ENCODE results near the gene ZBTB45. TPM values are rescaled to one million over a fixed set of nuclear protein-coding genes. Genes with fewer than 3 reads are reported as not detected.
"Not testable (repeated sequence)": the region's sequence is repeated elsewhere in the genome, so short reads cannot be mapped to it uniquely, and the experiment has no call there.

The ZBTB45 gene
- polyA plus RNA-seq, 1 experiment, result 9.5 TPM

GRCh38 chr19:58543826-58544590, 24.4 kb upstream of the ZBTB45 start, which contains the start of gene TRIM28:
TSS of gene TRIM28 (plus strand) at chr19:58544064. CDS start at chr19:58544758, 694 bp downstream.
- H3K4me3 ChIP-seq (ENCODE audit: low read depth, low read length), result peak within 1 kb of the TSS; percentile 96
- H3K27me3 ChIP-seq (ENCODE audit: control insufficient read depth, insufficient read depth, low read length), result peaks cover 10% of the 10 kb centered on the region
- ChIA-PET CTCF (interaction anchor here (1.0 to 3.3 kb wide), 2 partner anchors 24 to 30 kb away, joined by 6 to 19 read pairs; partner anchors contain the start of gene ZBTB45), POLR2A (interaction anchor here (1.2 to 1.4 kb wide), 3 partner anchors 10 to 24 kb away, joined by 8 to 10 read pairs (median 8); partner anchors contain the start of genes CHMP2A and ZBTB45)
- peaks cover 21% of the 10 kb centered on the region for H3K36me3 ChIP-seq (ENCODE audit: control insufficient read depth, insufficient read depth, low read length)
- TF ChIP-seq CTCF (IDR thresholded peaks at IDR 0.05; ENCODE audit: insufficient read depth, low read depth, low read length), result no peak
- DNase-seq (ENCODE audit: low read depth), result peak; percentile 97

DNA sequence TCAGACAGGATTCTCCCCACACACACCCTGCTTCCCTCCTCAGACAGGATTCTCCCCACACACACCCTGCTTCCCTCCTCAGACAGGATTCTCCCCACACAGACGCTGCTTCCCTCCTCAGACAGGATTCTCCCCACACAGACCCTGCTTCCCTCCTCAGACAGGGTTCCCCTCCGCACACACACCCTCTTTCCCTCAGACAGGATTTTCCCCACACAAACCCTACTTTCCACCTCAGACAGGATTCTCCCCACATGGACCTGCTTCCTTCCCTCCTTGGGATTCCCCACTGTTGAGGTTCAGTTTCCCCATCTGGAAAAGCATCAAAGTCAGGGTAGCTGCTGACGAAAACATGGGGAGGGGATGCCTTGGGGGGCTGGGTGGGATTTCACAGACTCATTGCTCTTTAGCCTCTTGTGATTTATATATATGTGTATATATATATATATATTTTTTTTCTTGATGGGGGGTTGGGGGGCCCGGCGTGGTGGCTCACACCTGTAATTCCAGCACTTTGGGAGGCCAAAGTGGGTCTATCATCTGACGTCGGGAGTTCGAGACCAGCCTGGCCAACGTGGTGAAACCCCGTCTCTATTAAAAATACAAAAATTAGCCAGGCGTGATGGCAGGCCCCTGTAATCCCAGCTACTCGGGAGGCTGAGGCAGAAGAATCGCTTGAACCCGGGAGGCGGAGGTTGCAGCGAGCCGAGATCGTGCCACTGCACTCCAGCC, 23.2 kb upstream of the ZBTB45 start:
- peaks cover 15% of the 10 kb centered on the region for H3K27me3 ChIP-seq (ENCODE audit: control insufficient read depth, insufficient read depth, low read length)
- ChIA-PET CTCF (interaction anchor here (1.0 to 3.3 kb wide), 2 partner anchors 23 to 29 kb away, joined by 6 to 19 read pairs; partner anchors contain the start of gene ZBTB45), POLR2A (interaction anchor here (0.6 kb wide), 1 partner anchor 12 kb away, joined by 7 read pairs; the partner anchor contains the start of gene CHMP2A)
- not testable (repeated sequence) for H3K4me3 ChIP-seq (ENCODE audit: low read depth, low read length); H3K36me3 ChIP-seq (ENCODE audit: control insufficient read depth, insufficient read depth, low read length); DNase-seq (ENCODE audit: low read depth)

GRCh38 chr19:58539169-58539559, 19.6 kb upstream of the ZBTB45 start:
- peaks cover 24% of the 10 kb centered on the region for H3K27me3 ChIP-seq (ENCODE audit: control insufficient read depth, insufficient read depth, low read length)
- H3K4me3 ChIP-seq (ENCODE audit: low read depth, low read length); DNase-seq (ENCODE audit: low read depth); CTCF ChIA-PET; H3K36me3 ChIP-seq (ENCODE audit: control insufficient read depth, insufficient read depth, low read length); POLR2A ChIA-PET: not testable (repeated sequence)

DNA sequence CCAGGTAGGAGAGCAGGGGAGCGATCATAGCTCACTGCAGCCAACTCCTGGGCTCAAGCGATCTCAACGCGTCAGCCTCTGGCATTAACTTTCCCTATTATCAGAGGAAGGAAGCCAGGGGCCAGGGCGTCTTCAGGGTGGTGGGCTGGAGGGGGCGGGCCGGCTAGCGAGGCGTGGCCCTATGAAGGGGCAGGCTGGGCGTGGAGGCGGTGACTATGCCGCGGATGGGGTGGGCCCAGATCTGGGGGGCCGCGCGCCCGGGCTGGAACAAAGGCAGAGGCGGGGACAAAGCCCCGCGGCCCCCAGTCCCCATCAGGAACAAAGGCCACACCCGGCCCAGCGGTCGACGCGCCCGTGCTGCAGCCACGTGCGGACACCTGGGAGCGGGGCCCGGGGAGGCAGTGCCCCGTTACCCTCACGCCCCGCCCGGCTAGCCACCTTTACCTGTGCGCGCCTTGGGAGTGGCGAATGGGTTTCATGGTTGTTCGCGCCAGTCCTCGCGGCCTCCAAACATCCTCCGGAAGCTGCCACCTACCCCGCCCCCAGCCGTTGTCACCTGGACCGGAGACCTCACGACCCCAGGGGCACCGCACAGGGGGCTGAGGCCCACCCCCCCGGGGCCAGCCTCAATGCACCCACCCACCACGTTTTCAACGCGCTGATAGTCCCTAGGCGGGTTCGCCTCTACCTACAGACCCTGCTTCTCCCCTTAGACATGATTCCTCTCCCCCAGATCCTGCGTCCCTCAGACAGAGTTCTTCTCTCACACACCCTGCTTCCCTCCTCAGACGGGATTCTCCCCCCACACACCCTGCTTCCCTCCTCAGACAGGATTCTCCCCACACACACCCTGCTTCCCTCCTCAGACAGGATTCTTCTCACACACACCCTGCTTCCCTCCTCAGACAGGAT, 18.9 kb upstream of the ZBTB45 start:
- ChIA-PET POLR2A (no interaction called here), CTCF (interaction anchor here (1.2 kb wide), 1 partner anchor 19 kb away, joined by 9 read pairs; the partner anchor contains the start of gene ZBTB45)
- no peak for DNase-seq (ENCODE audit: low read depth)
- H3K4me3 ChIP-seq (ENCODE audit: low read depth, low read length), result peak overlapping the region; percentile 15; the same call in 1 of the 2 replicates
- peaks cover 25% of the 10 kb centered on the region for H3K27me3 ChIP-seq (ENCODE audit: control insufficient read depth, insufficient read depth, low read length)
- H3K36me3 ChIP-seq (ENCODE audit: control insufficient read depth, insufficient read depth, low read length), result no peaks in the 10 kb centered on the region
- TF ChIP-seq CTCF (IDR thresholded peaks at IDR 0.05; ENCODE audit: insufficient read depth, low read depth, low read length), result no peak

DNA sequence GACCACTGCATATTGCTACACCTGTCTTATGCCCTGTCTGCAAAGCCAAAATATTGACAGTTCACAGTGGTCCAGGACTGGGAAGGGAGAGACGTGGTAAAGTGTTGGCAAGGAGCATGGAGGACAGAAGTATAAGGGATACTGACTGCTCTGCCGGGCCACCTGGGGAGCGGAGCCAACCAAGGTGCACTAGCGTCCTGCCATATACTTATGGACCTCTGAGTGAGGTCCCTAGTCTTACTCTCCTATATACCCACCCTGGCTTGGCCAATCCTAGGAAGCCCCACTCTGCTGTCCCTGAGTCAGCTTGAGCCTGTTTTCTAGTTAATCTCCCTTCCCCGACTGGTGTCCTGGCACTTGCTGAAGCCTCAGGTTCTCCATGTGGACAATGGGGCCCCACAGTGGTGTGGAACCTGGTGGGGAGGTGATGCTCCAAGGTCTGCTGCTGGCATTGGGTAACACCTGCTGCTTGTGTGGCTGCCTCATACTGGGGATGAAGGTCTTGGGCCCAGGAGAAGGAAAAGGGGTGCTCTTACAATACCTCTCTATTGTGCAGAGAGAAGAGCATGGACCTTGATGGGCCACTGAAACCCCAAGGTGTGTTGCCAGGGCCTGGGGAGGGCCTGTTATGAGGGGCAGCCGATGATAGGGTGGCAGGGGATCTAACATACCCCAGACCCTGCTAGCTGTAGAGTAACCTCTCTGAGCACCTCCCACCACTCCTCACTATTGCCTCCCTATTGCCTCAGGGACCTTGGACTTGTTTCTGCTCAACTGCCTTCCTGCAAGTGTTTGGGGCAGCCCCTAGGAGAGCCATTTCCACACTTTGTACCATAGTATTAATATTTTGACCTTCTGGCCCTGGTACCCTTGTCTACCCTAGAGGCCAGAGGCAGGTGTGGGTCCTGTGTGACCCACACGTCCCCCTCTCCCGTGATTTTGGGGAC, 17.5 kb upstream of the ZBTB45 start:
- DNase-seq (ENCODE audit: low read depth), result no peak
- Histone ChIP-seq H3K4me3 (ENCODE audit: low read depth, low read length) (no peak overlapping the region), H3K27me3 (ENCODE audit: control insufficient read depth, insufficient read depth, low read length) (peaks cover 25% of the 10 kb centered on the region), H3K36me3 (ENCODE audit: control insufficient read depth, insufficient read depth, low read length) (no peaks in the 10 kb centered on the region)
- TF ChIP-seq CTCF (IDR thresholded peaks at IDR 0.05; ENCODE audit: insufficient read depth, low read depth, low read length), result no peak
- ChIA-PET POLR2A (no interaction called here), CTCF (interaction anchor here (1.2 kb wide), 1 partner anchor 17 kb away, joined by 9 read pairs; the partner anchor contains the start of gene ZBTB45)

All from BJ (cell line).